OCI-LY7 (cell line): Measurements from ENCODE around the gene CCDC186.

Experiments
- CTCF ChIP-seq: fragments of 200-600 bp; sonication (generic); conservative IDR thresholded peaks from 2 replicates; pipeline ENCODE4 v1.5.1; 2014; ENCODE audit warnings: mild to moderate bottlenecking, antibody characterized with exemption, low read length, moderate library complexity, mixed read lengths
- EZH2phosphoT487 ChIP-seq: fragments of 200-600 bp; sonication (generic); IDR thresholded peaks from 2 replicates; pipeline ENCODE4 v1.6.1; 2018; ENCODE audit warnings: low read depth, borderline replicate concordance, mild to moderate bottlenecking, mixed run types, antibody characterized with exemption, low read length, moderate library complexity, mixed read lengths

GRCh38 chr10:114166043-114166442 lies 8.0 kb downstream of the CCDC186 start:
- TF ChIP-seq CTCF (no peak), EZH2phosphoT487 (no peak)
